DOHH2 (cell line): Measurements from ENCODE around the gene PPFIBP2.

Experiments used
- H3F3A ChIP-seq: fragments of 200-600 bp; sonication (generic), shearing (Covaris generic); 2 replicates; pipeline ENCODE4 v1.6.0; 2016; ENCODE audit warnings: antibody characterized with exemption, mild to moderate bottlenecking; ENCODE audit not compliant: control insufficient read depth, insufficient read depth
- H3K27ac ChIP-seq: fragments of 200-600 bp; sonication (generic); 2 replicates; pipeline ENCODE4 v1.5.1; 2014; ENCODE audit warnings: low read depth, mild to moderate bottlenecking, low read length, moderate library complexity
- H3K27me3 ChIP-seq: fragments of 200-600 bp; sonication (generic); 2 replicates; pipeline ENCODE4 v1.6.1; 2014; ENCODE audit warnings: mild to moderate bottlenecking, low read length, mixed read lengths; ENCODE audit not compliant: control insufficient read depth
- H3K36me3 ChIP-seq: fragments of 200-600 bp; sonication (generic); 2 replicates; pipeline ENCODE4 v1.6.1; 2014; ENCODE audit warnings: mild to moderate bottlenecking, low read length, moderate library complexity, mixed read lengths; ENCODE audit not compliant: control insufficient read depth
- H3K4me1 ChIP-seq: fragments of 200-600 bp; sonication (generic); 2 replicates; pipeline ENCODE4 v1.6.1; 2014; ENCODE audit warnings: mild to moderate bottlenecking, low read length, mixed read lengths; ENCODE audit not compliant: control insufficient read depth
- H3K4me2 ChIP-seq: fragments of 200-600 bp; sonication (generic); 2 replicates; pipeline ENCODE4 v1.6.0; 2014; ENCODE audit warnings: mild to moderate bottlenecking, low read length, moderate library complexity
- H3K4me3 ChIP-seq: fragments of 200-600 bp; sonication (generic); 2 replicates; pipeline ENCODE4 v1.5.1; 2014; ENCODE audit warnings: mild to moderate bottlenecking, low read length, mixed read lengths
- H3K79me2 ChIP-seq: fragments of 200-600 bp; sonication (generic); 2 replicates; pipeline ENCODE4 v1.6.1; 2014; ENCODE audit warnings: mild to moderate bottlenecking, low read length, mixed read lengths; ENCODE audit not compliant: control insufficient read depth
- H3K9me2 ChIP-seq: fragments of 200-600 bp; sonication (generic); replicated peaks from 2 replicates; pipeline ENCODE4 v1.6.1; 2014; ENCODE audit warnings: mild to moderate bottlenecking, low read length, mixed read lengths; ENCODE audit not compliant: control insufficient read depth
- H3K9me3 ChIP-seq: fragments of 200-600 bp; sonication (generic); 2 replicates; pipeline ENCODE4 v1.6.1; 2014; ENCODE audit warnings: antibody characterized with exemption, low read length, mixed read lengths; ENCODE audit not compliant: control insufficient read depth, insufficient read depth
- H4K20me1 ChIP-seq: fragments of 200-600 bp; sonication (generic); 2 replicates; pipeline ENCODE4 v1.6.0; 2014; ENCODE audit warnings: low read depth, mild to moderate bottlenecking, antibody characterized with exemption, low read length, moderate library complexity; ENCODE audit not compliant: control insufficient read depth, insufficient read depth
- CTCF ChIP-seq: fragments of 200-600 bp; sonication (generic); IDR thresholded peaks from one replicate; pipeline ENCODE4 v1.5.1; 2014; ENCODE audit warnings: antibody characterized with exemption, mild to moderate bottlenecking, low read depth, low read length; ENCODE audit not compliant: poor library complexity, severe bottlenecking
- EZH2phosphoT487 ChIP-seq: fragments of 200-600 bp; sonication (generic); IDR thresholded peaks from 2 replicates; pipeline ENCODE4 v1.6.1; 2017; ENCODE audit warnings: borderline replicate concordance, mild to moderate bottlenecking, antibody characterized with exemption, low read length, moderate library complexity, mixed read lengths

Gene PPFIBP2

DNA sequence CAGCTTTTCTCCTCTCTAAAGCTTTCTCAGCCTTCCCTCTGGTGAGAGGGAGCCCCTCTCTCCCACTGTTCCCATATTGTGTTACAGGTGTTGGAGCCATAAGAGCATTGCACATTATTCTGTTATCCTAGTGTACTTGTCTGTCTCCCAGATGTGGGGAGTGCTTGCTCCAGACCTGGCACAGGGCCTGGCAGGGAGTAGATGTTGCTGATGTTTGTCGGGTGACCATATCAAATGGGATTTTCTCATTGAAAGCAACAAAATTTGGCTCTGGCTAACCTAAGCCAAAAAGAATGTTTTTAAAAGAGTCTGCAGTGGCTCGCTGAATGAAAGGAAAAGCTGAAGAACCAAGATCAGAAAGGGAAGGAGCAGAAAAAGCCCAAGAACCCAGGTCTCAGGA, 118.4 kb downstream of the PPFIBP2 start:
- Histone ChIP-seq H3K27me3 (no peaks in the 10 kb centered on the region), H3K4me1 (no peaks in the 10 kb centered on the region), H3K9me3 (no peaks in the 10 kb centered on the region), H3K4me2 (no peak overlapping the region), H3F3A (no peaks in the 10 kb centered on the region), H3K4me3 (no peak overlapping the region), H3K9me2 (no peaks in the 10 kb centered on the region), H3K36me3 (peaks cover 16% of the 10 kb centered on the region), H4K20me1 (no peaks in the 10 kb centered on the region), H3K79me2 (no peaks in the 10 kb centered on the region), H3K27ac (no peak overlapping the region)
- TF ChIP-seq EZH2phosphoT487 (no peak), CTCF (no peak)

GRCh38 chr11:7635137-7635536, 121.3 kb downstream of the PPFIBP2 start:
- Histone ChIP-seq H3F3A (no peaks in the 10 kb centered on the region), H3K36me3 (peaks cover 16% of the 10 kb centered on the region), H3K27ac (no peak overlapping the region), H3K4me3 (no peak overlapping the region), H3K4me1 (peaks cover 12% of the 10 kb centered on the region), H3K9me3 (no peaks in the 10 kb centered on the region), H3K4me2 (no peak overlapping the region), H3K27me3 (no peaks in the 10 kb centered on the region), H3K79me2 (no peaks in the 10 kb centered on the region), H3K9me2 (no peaks in the 10 kb centered on the region), H4K20me1 (no peaks in the 10 kb centered on the region)
- no peak for TF ChIP-seq CTCF
- no peak for TF ChIP-seq EZH2phosphoT487

DNA sequence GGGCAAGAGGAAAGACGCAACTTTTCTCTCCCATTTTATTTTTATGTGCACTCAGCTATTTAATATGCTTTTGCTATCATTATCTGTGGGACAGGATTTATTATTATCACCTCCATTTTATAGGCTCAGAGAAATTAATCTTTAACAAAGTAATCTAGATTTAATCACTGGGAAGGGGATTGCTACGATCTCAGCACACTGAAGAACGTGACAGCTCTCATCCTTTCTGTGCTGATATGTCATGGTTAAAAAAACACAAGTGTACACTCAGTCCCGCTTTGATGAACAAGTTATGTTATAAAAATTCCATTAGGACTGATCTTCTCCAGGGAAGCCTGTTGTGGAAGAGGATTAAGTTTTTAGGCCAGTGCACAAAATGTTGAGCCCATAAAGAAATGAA, 121.9 kb downstream of the PPFIBP2 start:
- no peaks in the 10 kb centered on the region for H4K20me1 ChIP-seq
- H3K9me3 ChIP-seq: no peaks in the 10 kb centered on the region
- H3K79me2 ChIP-seq: no peaks in the 10 kb centered on the region
- peaks cover 16% of the 10 kb centered on the region for H3K36me3 ChIP-seq
- H3K4me2 ChIP-seq: no peak overlapping the region
- TF ChIP-seq CTCF (no peak), EZH2phosphoT487 (no peak)
- H3K9me2 ChIP-seq: no peaks in the 10 kb centered on the region
- H3F3A ChIP-seq: no peaks in the 10 kb centered on the region
- no peak overlapping the region for H3K27ac ChIP-seq
- H3K4me3 ChIP-seq: no peak overlapping the region
- H3K4me1 ChIP-seq: peaks cover 12% of the 10 kb centered on the region
- no peaks in the 10 kb centered on the region for H3K27me3 ChIP-seq

DNA sequence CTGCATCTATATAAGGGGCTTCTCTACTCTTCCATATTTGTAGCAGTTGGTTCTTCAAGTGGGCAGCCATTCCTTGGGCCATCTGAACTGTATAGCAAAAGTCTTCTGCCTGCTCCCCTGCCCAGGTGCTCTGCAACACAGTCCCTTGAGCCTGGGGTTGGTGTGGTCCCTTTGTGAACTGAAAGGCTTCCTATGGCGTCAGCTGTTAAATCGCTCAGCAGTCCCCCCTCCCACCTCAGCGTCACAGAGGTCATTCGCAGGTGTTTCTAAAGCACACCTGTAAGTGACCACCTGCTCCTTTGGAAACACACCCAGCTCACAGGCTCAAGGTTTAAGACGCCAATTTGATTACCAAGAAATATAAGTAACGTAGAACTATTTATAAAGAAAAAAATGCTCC, 122.6 kb downstream of the PPFIBP2 start:
- H3K36me3 ChIP-seq: peaks cover 16% of the 10 kb centered on the region

More for the DNA sequence above, 122.6 kb downstream of the PPFIBP2 start:
- Histone ChIP-seq H3F3A (no peaks in the 10 kb centered on the region), H3K27me3 (no peaks in the 10 kb centered on the region), H3K27ac (no peak overlapping the region), H3K4me1 (peaks cover 12% of the 10 kb centered on the region), H3K79me2 (no peaks in the 10 kb centered on the region), H3K4me3 (no peak overlapping the region), H3K9me3 (no peaks in the 10 kb centered on the region), H3K4me2 (no peak overlapping the region), H3K9me2 (no peaks in the 10 kb centered on the region), H4K20me1 (no peaks in the 10 kb centered on the region)
- no peak for TF ChIP-seq CTCF
- no peak for TF ChIP-seq EZH2phosphoT487
